ENCODE measurements around the gene ZNF697. TPM values are rescaled to one million over a fixed set of nuclear protein-coding genes. Genes with fewer than 3 reads are reported as not detected.
"Not testable (repeated sequence)": the region's sequence is repeated elsewhere in the genome, so short reads cannot be mapped to it uniquely, and the experiment has no call there.

The ZNF697 gene
- total RNA-seq, 1 experiment from 2014 or later = 18.0 TPM

DNA sequence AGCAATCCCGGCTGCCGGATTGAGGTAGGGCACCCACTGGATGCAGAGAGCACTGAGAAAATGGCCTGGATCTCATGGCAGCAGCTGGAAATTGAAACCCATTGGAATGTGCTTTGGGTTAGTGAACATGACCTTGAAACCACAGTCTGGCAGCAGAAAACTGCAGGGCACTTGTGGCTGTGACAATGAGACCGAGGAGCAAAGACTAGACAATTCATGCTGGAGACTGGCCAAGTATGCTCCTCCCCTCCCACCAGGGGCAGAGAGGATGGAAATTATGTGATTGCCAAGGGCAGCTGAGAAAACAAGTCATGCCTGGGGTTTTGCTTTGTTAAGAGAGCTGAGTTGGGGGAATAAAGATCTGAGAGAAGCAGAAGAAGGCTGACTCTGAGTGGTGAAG, 60.7 kb downstream of the ZNF697 start:
- Mint-ChIP-seq H3K27ac (no peak overlapping the region), H3K4me3 (no peak overlapping the region)

DNA sequence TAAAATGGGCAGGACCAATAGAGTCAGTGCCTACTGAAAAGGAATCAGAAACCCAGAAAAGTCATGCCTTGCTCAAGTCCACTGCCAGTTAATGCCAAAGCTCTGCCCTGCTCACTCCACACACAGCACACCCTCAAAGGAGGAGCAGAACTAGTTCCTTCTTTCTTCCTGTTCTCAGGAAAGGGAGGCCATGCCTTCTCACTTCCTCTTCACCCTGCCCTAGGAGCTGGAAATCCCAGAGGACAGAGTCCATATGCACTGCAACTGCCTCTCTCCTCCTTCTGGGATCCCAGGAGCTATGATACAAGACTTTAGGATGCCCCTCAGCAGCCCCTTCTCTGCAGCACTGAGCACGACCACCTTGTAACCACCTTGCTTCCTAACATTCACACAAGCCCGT, 62.3 kb downstream of the ZNF697 start:
- H3K4me3 Mint-ChIP-seq; H3K27me3 Mint-ChIP-seq (ENCODE audit: low read depth); POLR2A ChIA-PET; ATAC-seq; H3K27ac Mint-ChIP-seq; H3K4me1 Mint-ChIP-seq; H3K36me3 Mint-ChIP-seq; H3K9me3 Mint-ChIP-seq; DNase-seq (ENCODE audit: low spot score): not testable (repeated sequence)
- CTCF ChIA-PET = interaction anchor here (1.0 to 1.2 kb wide), 2 partner anchors 26 to 110 kb away, joined by 3 to 4 read pairs; no protein-coding TSS in a partner anchor

More for the DNA sequence above, 60.7 kb downstream of the ZNF697 start:
- CTCF ChIA-PET = no interaction called here
- DNase-seq (ENCODE audit: low spot score) (no peak), ATAC-seq (no peak)
- POLR2A ChIA-PET = interaction anchor here (0.5 kb wide), 1 partner anchor 193 kb away, joined by 5 read pairs; no protein-coding TSS in a partner anchor
- no peaks in the 10 kb centered on the region for H3K4me1 Mint-ChIP-seq
- H3K9me3 Mint-ChIP-seq = no peaks in the 10 kb centered on the region
- no peaks in the 10 kb centered on the region; the same call in 1 of the 2 replicates for H3K27me3 Mint-ChIP-seq (ENCODE audit: low read depth)
- no peaks in the 10 kb centered on the region for H3K36me3 Mint-ChIP-seq
- TF ChIP-seq ZNF232 (CRISPR knock-in tag; IDR thresholded peaks at IDR 0.05) (no peak), ESRRA (CRISPR knock-in tag; IDR thresholded peaks at IDR 0.05; ENCODE audit: borderline replicate concordance) (no peak), CREB1 (CRISPR knock-in tag; IDR thresholded peaks at IDR 0.05) (no peak), RELA (CRISPR knock-in tag; IDR thresholded peaks at IDR 0.05; ENCODE audit: borderline replicate concordance) (no peak), GRHL2 (CRISPR knock-in tag; IDR thresholded peaks at IDR 0.05; ENCODE audit: insufficient replicate concordance, severe bottlenecking) (no peak)

GRCh38 chr1:119582801-119583200, 65.3 kb downstream of the ZNF697 start:
- Mint-ChIP-seq H3K27ac (no peak overlapping the region), H3K27me3 (ENCODE audit: low read depth) (no peaks in the 10 kb centered on the region; the same call in 1 of the 2 replicates), H3K9me3 (peaks cover 13% of the 10 kb centered on the region), H3K36me3 (no peaks in the 10 kb centered on the region), H3K4me1 (peaks cover 8% of the 10 kb centered on the region), H3K4me3 (no peak overlapping the region)
- ATAC-seq (peak; percentile 99), DNase-seq (ENCODE audit: low spot score) (peak; percentile 79)
- TF ChIP-seq ZMAT4 (CRISPR knock-in tag; IDR thresholded peaks at IDR 0.05) = no peak
- TF ChIP-seq, protein P1, sequence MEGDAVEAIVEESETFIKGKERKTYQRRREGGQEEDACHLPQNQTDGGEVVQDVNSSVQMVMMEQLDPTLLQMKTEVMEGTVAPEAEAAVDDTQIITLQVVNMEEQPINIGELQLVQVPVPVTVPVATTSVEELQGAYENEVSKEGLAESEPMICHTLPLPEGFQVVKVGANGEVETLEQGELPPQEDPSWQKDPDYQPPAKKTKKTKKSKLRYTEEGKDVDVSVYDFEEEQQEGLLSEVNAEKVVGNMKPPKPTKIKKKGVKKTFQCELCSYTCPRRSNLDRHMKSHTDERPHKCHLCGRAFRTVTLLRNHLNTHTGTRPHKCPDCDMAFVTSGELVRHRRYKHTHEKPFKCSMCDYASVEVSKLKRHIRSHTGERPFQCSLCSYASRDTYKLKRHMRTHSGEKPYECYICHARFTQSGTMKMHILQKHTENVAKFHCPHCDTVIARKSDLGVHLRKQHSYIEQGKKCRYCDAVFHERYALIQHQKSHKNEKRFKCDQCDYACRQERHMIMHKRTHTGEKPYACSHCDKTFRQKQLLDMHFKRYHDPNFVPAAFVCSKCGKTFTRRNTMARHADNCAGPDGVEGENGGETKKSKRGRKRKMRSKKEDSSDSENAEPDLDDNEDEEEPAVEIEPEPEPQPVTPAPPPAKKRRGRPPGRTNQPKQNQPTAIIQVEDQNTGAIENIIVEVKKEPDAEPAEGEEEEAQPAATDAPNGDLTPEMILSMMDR (IDR thresholded peaks at IDR 0.05) = peak; percentile 37; the same call in 1 of the 2 replicates
- CTCF ChIA-PET = interaction anchor here (0.6 to 2.1 kb wide), 6 partner anchors 11 to 107 kb away, joined by 3 to 7 read pairs (median 4); no protein-coding TSS in a partner anchor
- POLR2A ChIA-PET = no interaction called here

GRCh38 chr1:119581076-119581475, 67.0 kb downstream of the ZNF697 start:
- ATAC-seq; POLR2A ChIA-PET; H3K4me3 Mint-ChIP-seq; DNase-seq (ENCODE audit: low spot score); H3K4me1 Mint-ChIP-seq; H3K36me3 Mint-ChIP-seq; H3K27me3 Mint-ChIP-seq (ENCODE audit: low read depth): not testable (repeated sequence)
- CTCF ChIA-PET = interaction anchor here (0.8 kb wide), 1 partner anchor 9 kb away, joined by 3 read pairs; no protein-coding TSS in a partner anchor
- H3K9me3 Mint-ChIP-seq = peaks cover 13% of the 10 kb centered on the region
- peak overlapping the region; percentile 88; the same call in 1 of the 2 replicates for H3K27ac Mint-ChIP-seq

GRCh38 chr1:119573886-119574285, 74.2 kb downstream of the ZNF697 start:
- POLR2A ChIA-PET = no interaction called here
- peaks cover 4% of the 10 kb centered on the region; the same call in 1 of the 2 replicates for H3K27me3 Mint-ChIP-seq (ENCODE audit: low read depth)
- CTCF ChIA-PET = interaction anchor here (1.0 to 2.3 kb wide), 6 partner anchors 23 to 98 kb away, joined by 3 to 8 read pairs (median 5); no protein-coding TSS in a partner anchor
- TF ChIP-seq, protein P2, sequence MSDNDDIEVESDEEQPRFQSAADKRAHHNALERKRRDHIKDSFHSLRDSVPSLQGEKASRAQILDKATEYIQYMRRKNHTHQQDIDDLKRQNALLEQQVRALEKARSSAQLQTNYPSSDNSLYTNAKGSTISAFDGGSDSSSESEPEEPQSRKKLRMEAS (CRISPR knock-in tag; IDR thresholded peaks at IDR 0.05) = no peak
- TF ChIP-seq OVOL2 (CRISPR knock-in tag; IDR thresholded peaks at IDR 0.05; ENCODE audit: borderline replicate concordance) (no peak), ZBTB21 (CRISPR knock-in tag; IDR thresholded peaks at IDR 0.05; ENCODE audit: borderline replicate concordance) (no peak), ZNF425 (CRISPR knock-in tag; conservative IDR thresholded peaks at IDR 0.05) (no peak), ERG (CRISPR knock-in tag; IDR thresholded peaks at IDR 0.05) (no peak), ZNF263 (CRISPR knock-in tag; IDR thresholded peaks at IDR 0.05; ENCODE audit: low read depth) (no peak), JAZF1 (CRISPR knock-in tag; IDR thresholded peaks at IDR 0.05) (no peak), RELA (CRISPR knock-in tag; IDR thresholded peaks at IDR 0.05; ENCODE audit: borderline replicate concordance) (no peak), FOXJ3 (CRISPR knock-in tag; IDR thresholded peaks at IDR 0.05; ENCODE audit: borderline replicate concordance) (no peak)
- TF ChIP-seq, protein P3, sequence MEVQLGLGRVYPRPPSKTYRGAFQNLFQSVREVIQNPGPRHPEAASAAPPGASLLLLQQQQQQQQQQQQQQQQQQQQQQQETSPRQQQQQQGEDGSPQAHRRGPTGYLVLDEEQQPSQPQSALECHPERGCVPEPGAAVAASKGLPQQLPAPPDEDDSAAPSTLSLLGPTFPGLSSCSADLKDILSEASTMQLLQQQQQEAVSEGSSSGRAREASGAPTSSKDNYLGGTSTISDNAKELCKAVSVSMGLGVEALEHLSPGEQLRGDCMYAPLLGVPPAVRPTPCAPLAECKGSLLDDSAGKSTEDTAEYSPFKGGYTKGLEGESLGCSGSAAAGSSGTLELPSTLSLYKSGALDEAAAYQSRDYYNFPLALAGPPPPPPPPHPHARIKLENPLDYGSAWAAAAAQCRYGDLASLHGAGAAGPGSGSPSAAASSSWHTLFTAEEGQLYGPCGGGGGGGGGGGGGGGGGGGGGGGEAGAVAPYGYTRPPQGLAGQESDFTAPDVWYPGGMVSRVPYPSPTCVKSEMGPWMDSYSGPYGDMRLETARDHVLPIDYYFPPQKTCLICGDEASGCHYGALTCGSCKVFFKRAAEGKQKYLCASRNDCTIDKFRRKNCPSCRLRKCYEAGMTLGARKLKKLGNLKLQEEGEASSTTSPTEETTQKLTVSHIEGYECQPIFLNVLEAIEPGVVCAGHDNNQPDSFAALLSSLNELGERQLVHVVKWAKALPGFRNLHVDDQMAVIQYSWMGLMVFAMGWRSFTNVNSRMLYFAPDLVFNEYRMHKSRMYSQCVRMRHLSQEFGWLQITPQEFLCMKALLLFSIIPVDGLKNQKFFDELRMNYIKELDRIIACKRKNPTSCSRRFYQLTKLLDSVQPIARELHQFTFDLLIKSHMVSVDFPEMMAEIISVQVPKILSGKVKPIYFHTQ (CRISPR knock-in tag; IDR thresholded peaks at IDR 0.05) = no peak

More at GRCh38 chr1:119573886-119574285, 74.2 kb downstream of the ZNF697 start:
- DNase-seq (ENCODE audit: low spot score) (no peak), ATAC-seq (no peak)
- Mint-ChIP-seq H3K27ac (no peak overlapping the region), H3K36me3 (no peaks in the 10 kb centered on the region), H3K4me1 (peaks cover 6% of the 10 kb centered on the region; the same call in 1 of the 2 replicates), H3K4me3 (no peak overlapping the region), H3K9me3 (peaks cover 3% of the 10 kb centered on the region)
